ENCODE results near the gene DIAPH2. TPM values are rescaled to one million over a fixed set of nuclear protein-coding genes. Genes with fewer than 3 reads are reported as not detected.

DIAPH2 gene
- total RNA-seq, 1 experiment from 2014 or later: 10.9 TPM

GRCh38 chrX:97402333-97402732, 717.7 kb downstream of the DIAPH2 start:
- H3K9me2 ChIP-seq (ENCODE audit: insufficient read depth): no peaks in the 10 kb centered on the region
- ChIA-PET POLR2A (no interaction called here), RAD21 (ENCODE audit: low non-redundant PET in 1 of 2, low total read pairs in 2 of 2, uncharacterized antibody in 2 of 2, unreplicated experiment in 2 of 2) (no interaction called here), CTCF (no interaction called here)
- no peak for TF ChIP-seq ZFX (IDR thresholded peaks at IDR 0.05)
- TF ChIP-seq ELF1 (IDR thresholded peaks at IDR 0.05; ENCODE audit: borderline replicate concordance, low read depth): no peak
- TF ChIP-seq CEBPB (IDR thresholded peaks at IDR 0.05; ENCODE audit: low read depth): no peak
- no peak for TF ChIP-seq MAX (IDR thresholded peaks at IDR 0.05)
- DNase-seq (ENCODE audit: low read depth, low spot score): no peak
- BruUV-seq (replicated peaks): no TSS peak
- H3K27ac ChIP-seq (ENCODE audit: low read depth, low read length): no peak overlapping the region
- intact Hi-C loops (cut with micrococcal nuclease): no loop called here
- no peak overlapping the region for H3K4me3 ChIP-seq (replicated peaks in 1 of 2; ENCODE audit: low read depth in 1 of 2, low read length in 2 of 2)
- no peak for ATAC-seq
- no peaks in the 10 kb centered on the region for H3K79me2 ChIP-seq (ENCODE audit: insufficient read depth, low read length)
- no peaks in the 10 kb centered on the region for H3K27me3 ChIP-seq (ENCODE audit: insufficient read depth, low read length)
- H2AFZ ChIP-seq (ENCODE audit: low read depth, low read length, poor library complexity, severe bottlenecking): no peak overlapping the region
- no peak overlapping the region for H3K4me2 ChIP-seq (ENCODE audit: low read length)
- H4K20me1 ChIP-seq (ENCODE audit: insufficient read depth): no peaks in the 10 kb centered on the region
- no peaks in the 10 kb centered on the region for H3K9me3 ChIP-seq (ENCODE audit: control insufficient read depth in 1 of 2, insufficient read depth in 1 of 2, low read depth in 1 of 2, low read length in 2 of 2)
- H3K36me3 ChIP-seq (ENCODE audit: control insufficient read depth in 1 of 2, insufficient read depth in 2 of 2, low read length in 2 of 2): no peaks in the 10 kb centered on the region
- no peaks in the 10 kb centered on the region; a peak in 1 of 4 replicates for H3K4me1 ChIP-seq (ENCODE audit: control insufficient read depth in 1 of 2, insufficient read depth in 2 of 2, low read length in 2 of 2)
- no peak overlapping the region for H3K9ac ChIP-seq (ENCODE audit: low read length)

GRCh38 chrX:97402903-97403302, 718.3 kb downstream of the DIAPH2 start:
- Histone ChIP-seq H4K20me1 (ENCODE audit: insufficient read depth) (no peaks in the 10 kb centered on the region), H3K4me3 (replicated peaks in 1 of 2; ENCODE audit: low read depth in 1 of 2, low read length in 2 of 2) (no peak overlapping the region), H3K79me2 (ENCODE audit: insufficient read depth, low read length) (no peaks in the 10 kb centered on the region), H3K4me1 (ENCODE audit: control insufficient read depth in 1 of 2, insufficient read depth in 2 of 2, low read length in 2 of 2) (no peaks in the 10 kb centered on the region; a peak in 1 of 4 replicates), H3K9me2 (ENCODE audit: insufficient read depth) (no peaks in the 10 kb centered on the region), H3K27ac (ENCODE audit: low read depth, low read length) (no peak overlapping the region), H2AFZ (ENCODE audit: low read depth, low read length, poor library complexity, severe bottlenecking) (no peak overlapping the region), H3K36me3 (ENCODE audit: control insufficient read depth in 1 of 2, insufficient read depth in 2 of 2, low read length in 2 of 2) (no peaks in the 10 kb centered on the region), H3K27me3 (ENCODE audit: insufficient read depth, low read length) (no peaks in the 10 kb centered on the region), H3K9ac (ENCODE audit: low read length) (no peak overlapping the region), H3K4me2 (ENCODE audit: low read length) (no peak overlapping the region), H3K9me3 (ENCODE audit: control insufficient read depth in 1 of 2, insufficient read depth in 1 of 2, low read depth in 1 of 2, low read length in 2 of 2) (no peaks in the 10 kb centered on the region)
- DNase-seq (ENCODE audit: low read depth, low spot score): no peak
- RAD21 ChIA-PET (ENCODE audit: low non-redundant PET in 1 of 2, low total read pairs in 2 of 2, uncharacterized antibody in 2 of 2, unreplicated experiment in 2 of 2): no interaction called here
- POLR2A ChIA-PET: no interaction called here
- no peak for ATAC-seq
- TF ChIP-seq FOSL1 (IDR thresholded peaks at IDR 0.05; ENCODE audit: low read depth) (no peak), POLR2AphosphoS5 (IDR thresholded peaks at IDR 0.05; ENCODE audit: low read depth, low read length) (no peak), ZFX (IDR thresholded peaks at IDR 0.05) (no peak), REST (IDR thresholded peaks at IDR 0.05; ENCODE audit: low read depth) (no peak), EZH2 (IDR thresholded peaks at IDR 0.05) (no peak), ELF1 (IDR thresholded peaks at IDR 0.05; ENCODE audit: borderline replicate concordance, low read depth) (no peak), ATF3 (IDR thresholded peaks at IDR 0.05) (no peak), SIN3A (IDR thresholded peaks at IDR 0.05; ENCODE audit: low read depth) (no peak), TCF7L2 (IDR thresholded peaks at IDR 0.05; ENCODE audit: borderline replicate concordance, extremely low read depth, insufficient read depth, insufficient read length) (no peak), POLR2A (IDR thresholded peaks at IDR 0.05; ENCODE audit: borderline replicate concordance, extremely low read depth, insufficient read depth, insufficient read length) (no peak), SRF (IDR thresholded peaks at IDR 0.05; ENCODE audit: low read depth) (no peak), CEBPB (IDR thresholded peaks at IDR 0.05; ENCODE audit: low read depth) (no peak), SP1 (IDR thresholded peaks at IDR 0.05; ENCODE audit: low read depth) (no peak), CBX3 (IDR thresholded peaks at IDR 0.05; ENCODE audit: low read depth) (no peak), RAD21 (IDR thresholded peaks at IDR 0.05; ENCODE audit: low read depth) (no peak), JUND (IDR thresholded peaks at IDR 0.05) (no peak), EGR1 (IDR thresholded peaks at IDR 0.05; ENCODE audit: low read depth) (no peak), ZNF274 (IDR thresholded peaks at IDR 0.05; ENCODE audit: low read depth, low read length) (no peak), MAX (IDR thresholded peaks at IDR 0.05) (no peak), EZH2phosphoT487 (IDR thresholded peaks at IDR 0.05; ENCODE audit: borderline replicate concordance) (no peak)
- CTCF ChIA-PET: no interaction called here
- no TSS peak for BruUV-seq (replicated peaks)
- intact Hi-C loops (cut with micrococcal nuclease): no loop called here

All from HCT116 (cell line).